ENCODE measurements around the gene RNF157.

Gene RNF157

GRCh38 chr17:76223802-76224201, 16.5 kb downstream of the RNF157 start:
- ChIA-PET POLR2A (no interaction called here), CTCF (no interaction called here)
- TF ChIP-seq ELF4 (IDR thresholded peaks at IDR 0.05) (no peak), LEF1 (IDR thresholded peaks at IDR 0.05; ENCODE audit: borderline replicate concordance) (no peak), HDGF (IDR thresholded peaks at IDR 0.05; ENCODE audit: borderline replicate concordance) (no peak)
- no peak for DNase-seq (ENCODE audit: extremely low spot score)

GRCh38 chr17:76219670-76220383, 20.5 kb downstream of the RNF157 start:
- CTCF ChIA-PET, result no interaction called here
- no peak for DNase-seq (ENCODE audit: extremely low spot score)
- POLR2A ChIA-PET, result no interaction called here
- TF ChIP-seq ZNF384 (IDR thresholded peaks at IDR 0.05) (no peak), FOXM1 (IDR thresholded peaks at IDR 0.05; ENCODE audit: borderline replicate concordance) (no peak), NFRKB (IDR thresholded peaks at IDR 0.05) (no peak), ELF4 (IDR thresholded peaks at IDR 0.05) (no peak), FOXK2 (IDR thresholded peaks at IDR 0.05) (no peak), LEF1 (IDR thresholded peaks at IDR 0.05; ENCODE audit: borderline replicate concordance) (no peak), TARDBP (IDR thresholded peaks at IDR 0.05) (no peak), HDGF (IDR thresholded peaks at IDR 0.05; ENCODE audit: borderline replicate concordance) (no peak), SUZ12 (IDR thresholded peaks at IDR 0.05) (no peak), L3MBTL2 (conservative IDR thresholded peaks at IDR 0.05) (no peak), ARNT (IDR thresholded peaks at IDR 0.05) (no peak), PKNOX1 (IDR thresholded peaks at IDR 0.05) (no peak), FOXA1 (IDR thresholded peaks at IDR 0.05) (no peak)

- POLR2A ChIA-PET, result interaction anchor here (1.6 kb wide), 1 partner anchor 30 kb away, joined by 3 read pairs; no protein-coding TSS in a partner anchor
- CTCF ChIA-PET, result interaction anchor here (1.2 to 1.8 kb wide), 2 partner anchors 35 to 63 kb away, joined by 4 to 5 read pairs; no protein-coding TSS in a partner anchor
- no peak for DNase-seq (ENCODE audit: extremely low spot score)
- TF ChIP-seq ZNF384 (IDR thresholded peaks at IDR 0.05), result no peak
- no peak for TF ChIP-seq LEF1 (IDR thresholded peaks at IDR 0.05; ENCODE audit: borderline replicate concordance)
- TF ChIP-seq FOXM1 (IDR thresholded peaks at IDR 0.05; ENCODE audit: borderline replicate concordance), result no peak
- no peak for TF ChIP-seq SP1 (IDR thresholded peaks at IDR 0.05)
- no peak for TF ChIP-seq CTBP1 (IDR thresholded peaks at IDR 0.05; ENCODE audit: borderline replicate concordance)
- TF ChIP-seq SUZ12 (IDR thresholded peaks at IDR 0.05), result no peak
- TF ChIP-seq ELF4 (IDR thresholded peaks at IDR 0.05), result no peak
- no peak for TF ChIP-seq BHLHE40 (IDR thresholded peaks at IDR 0.05; ENCODE audit: borderline replicate concordance)
- TF ChIP-seq HDGF (IDR thresholded peaks at IDR 0.05; ENCODE audit: borderline replicate concordance), result no peak
- TF ChIP-seq ARNT (IDR thresholded peaks at IDR 0.05), result no peak
- TF ChIP-seq TARDBP (IDR thresholded peaks at IDR 0.05), result no peak
- TF ChIP-seq FOXA1 (IDR thresholded peaks at IDR 0.05), result no peak
- TF ChIP-seq NFRKB (IDR thresholded peaks at IDR 0.05), result no peak
Measured at GRCh38 chr17:76217081-76217480, 23.2 kb downstream of the RNF157 start.

GRCh38 chr17:76213491-76213890, 26.8 kb downstream of the RNF157 start:
- DNase-seq (ENCODE audit: extremely low spot score), result no peak
- no peak for TF ChIP-seq SP1 (IDR thresholded peaks at IDR 0.05)
- no peak for TF ChIP-seq HDGF (IDR thresholded peaks at IDR 0.05; ENCODE audit: borderline replicate concordance)
- no peak for TF ChIP-seq FOXK2 (IDR thresholded peaks at IDR 0.05)
- no peak for TF ChIP-seq ZNF384 (IDR thresholded peaks at IDR 0.05)
- TF ChIP-seq TARDBP (IDR thresholded peaks at IDR 0.05), result no peak
- TF ChIP-seq NFRKB (IDR thresholded peaks at IDR 0.05), result no peak
- no peak for TF ChIP-seq PKNOX1 (IDR thresholded peaks at IDR 0.05)
- TF ChIP-seq CTBP1 (IDR thresholded peaks at IDR 0.05; ENCODE audit: borderline replicate concordance), result no peak
- TF ChIP-seq SUZ12 (IDR thresholded peaks at IDR 0.05), result no peak
- no peak for TF ChIP-seq L3MBTL2 (conservative IDR thresholded peaks at IDR 0.05)
- no peak for TF ChIP-seq ELF4 (IDR thresholded peaks at IDR 0.05)
- TF ChIP-seq FOXM1 (IDR thresholded peaks at IDR 0.05; ENCODE audit: borderline replicate concordance), result no peak
- TF ChIP-seq ARNT (IDR thresholded peaks at IDR 0.05), result no peak
- no peak for TF ChIP-seq LEF1 (IDR thresholded peaks at IDR 0.05; ENCODE audit: borderline replicate concordance)
- TF ChIP-seq FOXA1 (IDR thresholded peaks at IDR 0.05), result no peak
- no peak for TF ChIP-seq BHLHE40 (IDR thresholded peaks at IDR 0.05; ENCODE audit: borderline replicate concordance)
- ChIA-PET POLR2A (no interaction called here), CTCF (no interaction called here)

GRCh38 chr17:76208120-76208519, 32.2 kb downstream of the RNF157 start:
- DNase-seq (ENCODE audit: extremely low spot score), result no peak
- CTCF ChIA-PET, result no interaction called here
- POLR2A ChIA-PET, result no interaction called here
- no peak for TF ChIP-seq CTBP1 (IDR thresholded peaks at IDR 0.05; ENCODE audit: borderline replicate concordance)
- TF ChIP-seq ZNF384 (IDR thresholded peaks at IDR 0.05), result no peak
- no peak for TF ChIP-seq ELF4 (IDR thresholded peaks at IDR 0.05)
- no peak for TF ChIP-seq FOXM1 (IDR thresholded peaks at IDR 0.05; ENCODE audit: borderline replicate concordance)
- no peak for TF ChIP-seq PKNOX1 (IDR thresholded peaks at IDR 0.05)
- TF ChIP-seq HDGF (IDR thresholded peaks at IDR 0.05; ENCODE audit: borderline replicate concordance), result no peak
- no peak for TF ChIP-seq NFRKB (IDR thresholded peaks at IDR 0.05)
- TF ChIP-seq BHLHE40 (IDR thresholded peaks at IDR 0.05; ENCODE audit: borderline replicate concordance), result no peak

Data from HEK293T (cell line).